Breast epithelium (tissue), 4 donors: Measurements from ENCODE around the gene AMIGO2. TPM values are rescaled to one million over a fixed set of nuclear protein-coding genes. Genes with fewer than 3 reads are reported as not detected.
"Not testable (repeated sequence)": the region's sequence is repeated elsewhere in the genome, so short reads cannot be mapped to it uniquely, and the experiment has no call there.

ENCODE experiments used
- DNase-seq, 2 donors: peaks; one replicate each; pipeline ENCODE4 v3.0.0-alpha.2; 2019; ENCODE audit warnings: low spot score in 2 of 2
- H3K27ac ChIP-seq, 2 donors: fragments of 200-600 bp; sonication (generic) in 1 of 2; one replicate each; pipeline ENCODE4 v1.5.1; 2016 to 2019; ENCODE audit warnings: mild to moderate bottlenecking in 1 of 2
- H3K27me3 ChIP-seq, 2 donors: fragments of 200-600 bp; sonication (generic) in 1 of 2; one replicate each; pipeline versions ENCODE4 v1.5.1 to v1.6.0; 2017 to 2019; ENCODE audit warnings: control low read depth in 1 of 2, mild to moderate bottlenecking in 1 of 2
- H3K36me3 ChIP-seq: fragments of 200-600 bp; one replicate; pipeline ENCODE4 v1.5.1; 2019
- H3K4me1 ChIP-seq, 2 donors: fragments of 200-600 bp; sonication (generic); one replicate each; pipeline ENCODE4 v1.5.1; 2016 to 2019; ENCODE audit warnings: control low read depth in 1 of 2
- H3K4me3 ChIP-seq, 3 donors: fragments of 200-600 bp; sonication (generic); 1 replicate in 2 of 3; 2 replicates in 1 of 3; pipeline ENCODE4 v1.5.1; 2016 to 2019; ENCODE audit warnings: mild to moderate bottlenecking in 3 of 3, moderate library complexity in 2 of 3
- H3K9me3 ChIP-seq, 2 donors: fragments of 200-600 bp; sonication (generic) in 1 of 2; one replicate each; pipeline ENCODE4 v1.5.1; 2016 to 2019; ENCODE audit warnings: control low read depth in 1 of 2
- POLR2A ChIP-seq: fragments of 450-650 bp; IDR thresholded peaks from one replicate; pipeline ENCODE4 v1.6.1; 2016; ENCODE audit warnings: antibody characterized with exemption, mild to moderate bottlenecking, moderate library complexity
- POLR2AphosphoS5 ChIP-seq, 3 donors: sonication (generic); formaldehyde crosslinking; IDR thresholded peaks; one replicate each; pipeline ENCODE4 v1.6.1; 2017; ENCODE audit warnings: antibody characterized with exemption in 3 of 3
- intact Hi-C: fragments of 100-400 bp; cut with DNase I; formaldehyde crosslinking; loops from one replicate; pipeline ENCODE4 v1.15.1; 2023; ENCODE audit warnings: low total_unique reads
- total RNA-seq, 3 donors: library from RNA; depleted of rRNA; stranded (reverse); fragments of >200 nt; gene quantifications; one replicate each; pipeline ENCODE4 v1.1.0, GENCODE V29; 2016
- TF ChIP-seq, protein P1 (sequence below), 3 donors: fragments of 450-650 bp; IDR thresholded peaks; one replicate each; pipeline ENCODE4 v1.5.1; 2016 to 2017; ENCODE audit warnings: antibody characterized with exemption in 3 of 3, mild to moderate bottlenecking in 3 of 3, moderate library complexity in 3 of 3

Gene AMIGO2
- total RNA-seq, 3 donors from 2014 or later = 6.7 to 57.7 (median 28.2) TPM

DNA sequence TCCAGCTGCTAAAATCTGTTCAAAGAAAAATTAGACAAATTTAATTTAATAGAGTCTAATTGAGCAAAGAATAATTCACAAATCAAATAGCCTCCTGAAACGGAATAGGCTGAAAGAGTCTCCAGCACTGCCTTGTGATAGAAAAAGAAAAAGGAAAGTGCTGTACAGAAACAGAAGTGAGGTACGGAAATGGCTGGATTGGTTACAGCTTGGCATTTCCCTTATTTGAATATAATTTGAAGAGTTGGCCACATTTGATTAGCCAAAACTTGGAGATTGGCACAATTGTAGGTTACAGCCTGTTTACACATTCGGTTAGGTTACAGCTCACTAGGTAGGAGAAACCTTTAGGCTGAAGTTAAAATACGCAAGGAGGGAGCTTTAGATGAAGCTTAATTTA, 25.1 kb downstream of the AMIGO2 start:
- intact Hi-C loops = loop anchor here (10.0 kb wide), 1 partner anchor 350 kb away; no protein-coding TSS in a partner anchor
- no peaks in the 10 kb centered on the region for H3K36me3 ChIP-seq
- H3K27me3 ChIP-seq = no peaks in the 10 kb centered on the region
- H3K9me3 ChIP-seq = peaks cover 12 to 21% of the 10 kb centered on the region in 2 donors
- DNase-seq = no peak
- no peak overlapping the region for H3K27ac ChIP-seq
- no peak for TF ChIP-seq POLR2A
- TF ChIP-seq, protein P1, sequence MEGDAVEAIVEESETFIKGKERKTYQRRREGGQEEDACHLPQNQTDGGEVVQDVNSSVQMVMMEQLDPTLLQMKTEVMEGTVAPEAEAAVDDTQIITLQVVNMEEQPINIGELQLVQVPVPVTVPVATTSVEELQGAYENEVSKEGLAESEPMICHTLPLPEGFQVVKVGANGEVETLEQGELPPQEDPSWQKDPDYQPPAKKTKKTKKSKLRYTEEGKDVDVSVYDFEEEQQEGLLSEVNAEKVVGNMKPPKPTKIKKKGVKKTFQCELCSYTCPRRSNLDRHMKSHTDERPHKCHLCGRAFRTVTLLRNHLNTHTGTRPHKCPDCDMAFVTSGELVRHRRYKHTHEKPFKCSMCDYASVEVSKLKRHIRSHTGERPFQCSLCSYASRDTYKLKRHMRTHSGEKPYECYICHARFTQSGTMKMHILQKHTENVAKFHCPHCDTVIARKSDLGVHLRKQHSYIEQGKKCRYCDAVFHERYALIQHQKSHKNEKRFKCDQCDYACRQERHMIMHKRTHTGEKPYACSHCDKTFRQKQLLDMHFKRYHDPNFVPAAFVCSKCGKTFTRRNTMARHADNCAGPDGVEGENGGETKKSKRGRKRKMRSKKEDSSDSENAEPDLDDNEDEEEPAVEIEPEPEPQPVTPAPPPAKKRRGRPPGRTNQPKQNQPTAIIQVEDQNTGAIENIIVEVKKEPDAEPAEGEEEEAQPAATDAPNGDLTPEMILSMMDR (IDR thresholded peaks at IDR 0.05) = no peak
- no peak for TF ChIP-seq POLR2AphosphoS5 (IDR thresholded peaks at IDR 0.05)
- no peak overlapping the region for H3K4me3 ChIP-seq
- no peaks in the 10 kb centered on the region for H3K4me1 ChIP-seq

DNA sequence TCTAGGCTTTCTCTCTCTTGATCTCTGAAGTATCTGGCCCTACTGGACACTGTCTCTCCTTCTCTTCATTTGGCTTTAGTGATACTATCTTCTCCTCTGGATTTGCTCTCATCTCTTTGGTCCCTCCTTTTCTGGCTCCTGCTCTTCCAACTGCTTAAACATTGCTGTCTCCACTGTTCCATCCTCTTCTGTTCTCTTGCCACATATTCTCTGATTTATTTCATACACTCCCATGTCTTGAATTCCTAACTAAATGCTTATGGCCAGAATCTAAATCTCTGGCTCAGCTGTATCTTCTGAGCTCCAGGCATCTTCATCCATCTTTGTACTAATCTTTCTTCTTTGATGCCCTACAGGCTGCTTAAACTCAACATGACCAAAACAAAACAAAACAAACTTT, 25.8 kb downstream of the AMIGO2 start:
- Histone ChIP-seq H3K9me3 (peaks cover 12 to 21% of the 10 kb centered on the region in 2 donors), H3K27me3 (no peaks in the 10 kb centered on the region), H3K4me3 (no peak overlapping the region), H3K27ac (no peak overlapping the region), H3K36me3 (no peaks in the 10 kb centered on the region), H3K4me1 (no peaks in the 10 kb centered on the region)
- TF ChIP-seq POLR2A (no peak), POLR2AphosphoS5 (IDR thresholded peaks at IDR 0.05) (no peak)
- TF ChIP-seq, protein P1 (IDR thresholded peaks at IDR 0.05) = no peak
- DNase-seq = no peak
- intact Hi-C loops = loop anchor here (10.0 kb wide), 1 partner anchor 351 kb away; no protein-coding TSS in a partner anchor

DNA sequence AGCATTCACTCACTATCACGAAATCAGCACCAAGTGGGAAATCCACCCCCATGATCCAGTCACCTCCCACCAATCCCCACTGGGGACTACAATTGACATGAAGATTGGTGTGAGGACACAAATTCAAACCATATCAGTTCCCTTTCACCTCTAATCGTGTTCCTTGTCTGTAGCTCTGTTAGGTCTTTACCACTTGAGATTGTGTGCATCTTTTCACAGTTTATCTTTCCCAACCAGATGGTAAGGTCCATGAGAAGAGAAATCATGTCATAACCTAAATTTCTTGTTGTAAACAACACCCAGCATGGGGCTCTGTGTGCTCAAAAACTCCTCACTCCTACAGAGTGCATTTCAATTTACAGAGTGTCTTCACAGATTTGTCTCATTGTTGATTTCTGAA, 27.5 kb downstream of the AMIGO2 start:
- no peak for DNase-seq
- peaks cover 12 to 21% of the 10 kb centered on the region in 2 donors for H3K9me3 ChIP-seq
- no peak overlapping the region for H3K4me3 ChIP-seq
- H3K27ac ChIP-seq = no peak overlapping the region
- intact Hi-C loops = loop anchor here (10.0 kb wide), 1 partner anchor 353 kb away; no protein-coding TSS in a partner anchor
- no peaks in the 10 kb centered on the region for H3K27me3 ChIP-seq
- H3K36me3 ChIP-seq = no peaks in the 10 kb centered on the region
- TF ChIP-seq POLR2AphosphoS5 (IDR thresholded peaks at IDR 0.05) (no peak), POLR2A (no peak)
- TF ChIP-seq, protein P1 (IDR thresholded peaks at IDR 0.05) = no peak
- H3K4me1 ChIP-seq = no peaks in the 10 kb centered on the region

DNA sequence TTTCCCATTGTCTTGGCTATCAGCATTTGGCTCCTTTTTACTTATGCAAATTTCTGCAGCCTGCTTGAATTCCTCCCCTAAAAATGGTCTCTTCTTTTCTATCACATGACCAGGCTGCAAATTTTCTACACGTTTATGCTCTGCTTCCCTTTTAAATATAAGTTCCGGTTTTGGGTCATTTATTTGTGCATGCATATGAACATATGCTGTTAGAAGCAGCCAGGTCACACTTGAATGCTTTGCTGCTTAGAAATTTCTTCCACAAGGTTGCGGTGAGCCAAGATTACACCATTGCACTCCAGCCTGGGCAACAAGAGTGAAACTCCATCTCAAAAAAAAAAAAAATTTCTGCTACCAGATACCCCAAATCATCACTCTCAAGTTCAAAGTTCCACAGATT, 28.5 kb downstream of the AMIGO2 start:
- not testable (repeated sequence) for H3K4me3 ChIP-seq, H3K36me3 ChIP-seq, DNase-seq, H3K27me3 ChIP-seq, H3K27ac ChIP-seq, H3K4me1 ChIP-seq
- intact Hi-C loops = loop anchor here (10.0 kb wide), 1 partner anchor 354 kb away; no protein-coding TSS in a partner anchor
- H3K9me3 ChIP-seq = peaks cover 12 to 18% of the 10 kb centered on the region in 2 donors

DNA sequence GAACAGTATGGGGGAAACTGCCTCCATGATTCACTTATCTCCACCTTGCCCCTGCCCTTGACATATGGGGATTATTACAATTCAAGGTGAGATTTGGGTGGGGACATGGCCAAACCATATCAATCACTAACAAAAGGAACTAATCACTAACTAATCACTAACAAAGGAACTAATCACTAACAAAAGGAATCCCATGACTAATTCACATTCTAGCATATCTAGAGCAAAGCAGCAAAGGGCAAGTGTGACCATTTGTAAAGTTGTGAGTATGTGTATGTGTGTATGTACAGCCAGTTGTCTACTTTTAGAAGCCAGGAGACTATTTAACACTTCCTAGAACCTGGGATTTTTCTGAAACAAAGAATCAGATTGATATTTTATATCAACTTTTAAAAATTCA, 31.2 kb downstream of the AMIGO2 start:
- no peak for DNase-seq
- TF ChIP-seq, protein P1 (IDR thresholded peaks at IDR 0.05) = no peak
- TF ChIP-seq POLR2AphosphoS5 (IDR thresholded peaks at IDR 0.05) = no peak
- H3K36me3 ChIP-seq = no peaks in the 10 kb centered on the region
- H3K27me3 ChIP-seq = no peaks in the 10 kb centered on the region
- intact Hi-C loops = no loop called here
- no peak overlapping the region for H3K4me3 ChIP-seq
- H3K9me3 ChIP-seq = peaks cover 12 to 18% of the 10 kb centered on the region in 2 donors
- no peaks in the 10 kb centered on the region for H3K4me1 ChIP-seq
- H3K27ac ChIP-seq = no peak overlapping the region

DNA sequence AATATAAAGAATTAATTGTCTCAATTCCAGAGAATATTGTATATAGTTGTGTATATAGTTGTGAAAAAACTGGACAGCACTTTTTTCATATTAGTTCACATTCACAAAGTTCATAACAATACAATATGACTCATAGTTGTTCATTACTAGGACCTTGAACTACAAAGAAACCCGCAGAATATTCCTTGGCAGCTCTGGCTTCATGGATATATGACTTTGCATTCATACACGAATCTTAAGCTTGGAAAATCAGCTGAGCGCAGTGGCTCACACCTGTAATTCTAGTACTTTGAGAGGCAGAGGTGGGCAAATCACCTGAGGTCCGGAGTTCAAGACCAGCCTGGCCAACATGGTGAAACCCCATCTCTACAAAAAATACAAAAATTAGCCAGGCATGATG, 38.4 kb downstream of the AMIGO2 start:
- intact Hi-C loops = no loop called here
- H3K27ac ChIP-seq = no peak overlapping the region
- TF ChIP-seq, protein P1 (IDR thresholded peaks at IDR 0.05) = no peak
- no peak for TF ChIP-seq POLR2A
- TF ChIP-seq POLR2AphosphoS5 (IDR thresholded peaks at IDR 0.05) = no peak

More for the DNA sequence above, 38.4 kb downstream of the AMIGO2 start:
- no peaks in the 10 kb centered on the region for H3K36me3 ChIP-seq
- DNase-seq = no peak
- H3K4me1 ChIP-seq = no peaks in the 10 kb centered on the region
- H3K9me3 ChIP-seq = no peaks in the 10 kb centered on the region
- H3K4me3 ChIP-seq = no peak overlapping the region
- H3K27me3 ChIP-seq = no peaks in the 10 kb centered on the region
